ENCODE measurements around the gene SH3TC2. TPM values are rescaled to one million over a fixed set of nuclear protein-coding genes. Genes with fewer than 3 reads are reported as not detected.
A peak's percentile ranks its signal among the peaks of the same experiment; 100 is the strongest.

Gene SH3TC2
- total RNA-seq, 4 donors from 2014 or later: 0.29 to 3.5 (median 2.1) TPM

DNA sequence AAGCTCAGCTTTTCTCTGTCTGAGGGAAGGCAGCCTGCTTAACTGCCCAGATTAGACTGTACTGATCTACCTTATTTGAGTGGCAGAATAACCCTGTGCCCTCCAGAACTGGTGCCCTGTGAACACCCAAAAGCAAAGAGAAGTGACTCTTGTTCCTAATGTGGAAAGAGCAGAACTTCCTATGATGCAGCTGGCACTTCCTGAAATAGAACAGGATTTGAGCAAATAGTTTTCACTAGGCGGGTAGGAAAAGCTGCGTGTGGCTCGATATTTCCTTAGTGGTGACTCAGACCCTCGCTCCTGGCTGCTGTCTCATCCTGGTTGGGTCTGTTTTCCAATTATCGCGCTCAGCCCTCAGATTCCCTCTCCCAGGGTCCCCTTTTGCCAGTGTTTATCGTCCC, 89.9 kb downstream of the SH3TC2 start:
- no peak for TF ChIP-seq POLR2A (IDR thresholded peaks at IDR 0.05)
- TF ChIP-seq, protein P1, sequence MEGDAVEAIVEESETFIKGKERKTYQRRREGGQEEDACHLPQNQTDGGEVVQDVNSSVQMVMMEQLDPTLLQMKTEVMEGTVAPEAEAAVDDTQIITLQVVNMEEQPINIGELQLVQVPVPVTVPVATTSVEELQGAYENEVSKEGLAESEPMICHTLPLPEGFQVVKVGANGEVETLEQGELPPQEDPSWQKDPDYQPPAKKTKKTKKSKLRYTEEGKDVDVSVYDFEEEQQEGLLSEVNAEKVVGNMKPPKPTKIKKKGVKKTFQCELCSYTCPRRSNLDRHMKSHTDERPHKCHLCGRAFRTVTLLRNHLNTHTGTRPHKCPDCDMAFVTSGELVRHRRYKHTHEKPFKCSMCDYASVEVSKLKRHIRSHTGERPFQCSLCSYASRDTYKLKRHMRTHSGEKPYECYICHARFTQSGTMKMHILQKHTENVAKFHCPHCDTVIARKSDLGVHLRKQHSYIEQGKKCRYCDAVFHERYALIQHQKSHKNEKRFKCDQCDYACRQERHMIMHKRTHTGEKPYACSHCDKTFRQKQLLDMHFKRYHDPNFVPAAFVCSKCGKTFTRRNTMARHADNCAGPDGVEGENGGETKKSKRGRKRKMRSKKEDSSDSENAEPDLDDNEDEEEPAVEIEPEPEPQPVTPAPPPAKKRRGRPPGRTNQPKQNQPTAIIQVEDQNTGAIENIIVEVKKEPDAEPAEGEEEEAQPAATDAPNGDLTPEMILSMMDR (IDR thresholded peaks at IDR 0.05): no peak
- peak overlapping the region; percentile 52 to 70 for H3K27ac ChIP-seq
- intact Hi-C loops (cut with DNase I; ENCODE audit: low total_unique reads): no loop called here
- no peak overlapping the region for H3K4me3 ChIP-seq
- H3K9me3 ChIP-seq: no peaks in the 10 kb centered on the region
- H3K27me3 ChIP-seq: no peaks in the 10 kb centered on the region
- H3K36me3 ChIP-seq: no peaks in the 10 kb centered on the region
- DNase-seq: peak in 1 of 2 donors; percentile 50
- no peaks in the 10 kb centered on the region for H3K4me1 ChIP-seq

DNA sequence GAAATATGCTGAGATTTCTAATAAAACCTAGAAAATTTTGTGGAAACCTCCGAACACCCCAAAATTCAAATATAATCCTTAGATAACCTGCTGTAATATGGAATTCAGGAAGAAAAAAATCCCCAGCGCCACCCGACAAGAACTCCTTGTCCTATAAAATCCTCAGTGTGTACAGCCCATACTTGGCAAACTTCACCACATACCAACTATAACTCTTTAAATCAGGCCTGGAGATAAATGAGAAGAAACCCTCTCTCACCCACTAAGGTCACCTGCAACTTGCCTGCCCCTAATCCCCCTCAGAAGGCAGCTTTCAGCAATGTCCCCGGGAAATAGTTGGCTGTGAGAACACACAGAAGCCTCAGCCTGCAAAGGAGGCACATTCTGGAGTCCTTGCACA, 90.5 kb downstream of the SH3TC2 start:
- Histone ChIP-seq H3K36me3 (no peaks in the 10 kb centered on the region), H3K4me3 (no peak overlapping the region), H3K27ac (peak overlapping the region; percentile 52 to 70), H3K4me1 (no peaks in the 10 kb centered on the region), H3K9me3 (no peaks in the 10 kb centered on the region), H3K27me3 (no peaks in the 10 kb centered on the region)
- no peak for TF ChIP-seq POLR2A (IDR thresholded peaks at IDR 0.05)
- intact Hi-C loops (cut with DNase I; ENCODE audit: low total_unique reads): no loop called here
- DNase-seq: no peak

GRCh38 chr5:148970876-148971275, 92.0 kb downstream of the SH3TC2 start:
- Histone ChIP-seq H3K9me3 (no peaks in the 10 kb centered on the region), H3K36me3 (no peaks in the 10 kb centered on the region), H3K27me3 (no peaks in the 10 kb centered on the region), H3K4me3 (no peak overlapping the region), H3K4me1 (no peaks in the 10 kb centered on the region), H3K27ac (no peak overlapping the region)
- no peak for TF ChIP-seq POLR2A (IDR thresholded peaks at IDR 0.05)
- TF ChIP-seq, protein P1 (IDR thresholded peaks at IDR 0.05): no peak
- no peak for DNase-seq
- intact Hi-C loops (cut with DNase I; ENCODE audit: low total_unique reads): no loop called here

- intact Hi-C loops (cut with DNase I; ENCODE audit: low total_unique reads): no loop called here
- no peak for DNase-seq
- H3K4me3 ChIP-seq: no peak overlapping the region
- no peaks in the 10 kb centered on the region for H3K36me3 ChIP-seq
- H3K9me3 ChIP-seq: no peaks in the 10 kb centered on the region
- TF ChIP-seq, protein P1 (IDR thresholded peaks at IDR 0.05): no peak
- no peak for TF ChIP-seq POLR2A (IDR thresholded peaks at IDR 0.05)
- no peaks in the 10 kb centered on the region for H3K27me3 ChIP-seq
- peak overlapping the region in 1 of 2 donors; percentile 16 for H3K27ac ChIP-seq
- H3K4me1 ChIP-seq: no peaks in the 10 kb centered on the region
These were observed 92.6 kb downstream of the SH3TC2 start for GRCh38 chr5:148970228-148970627.

GRCh38 chr5:148969291-148969690, 93.6 kb downstream of the SH3TC2 start:
- Histone ChIP-seq H3K9me3 (no peaks in the 10 kb centered on the region), H3K4me1 (no peaks in the 10 kb centered on the region), H3K4me3 (no peak overlapping the region), H3K27ac (no peak overlapping the region), H3K36me3 (no peaks in the 10 kb centered on the region), H3K27me3 (no peaks in the 10 kb centered on the region)
- DNase-seq: no peak
- TF ChIP-seq POLR2A (IDR thresholded peaks at IDR 0.05): no peak
- TF ChIP-seq, protein P1 (IDR thresholded peaks at IDR 0.05): no peak
- intact Hi-C loops (cut with DNase I; ENCODE audit: low total_unique reads): no loop called here

GRCh38 chr5:148968311-148968710, 94.6 kb downstream of the SH3TC2 start:
- H3K4me1 ChIP-seq: no peaks in the 10 kb centered on the region

More at GRCh38 chr5:148968311-148968710, 94.6 kb downstream of the SH3TC2 start:
- H3K36me3 ChIP-seq: no peaks in the 10 kb centered on the region
- no peak overlapping the region for H3K27ac ChIP-seq
- no peak for DNase-seq
- intact Hi-C loops (cut with DNase I; ENCODE audit: low total_unique reads): no loop called here
- TF ChIP-seq, protein P1 (IDR thresholded peaks at IDR 0.05): no peak
- no peak for TF ChIP-seq POLR2A (IDR thresholded peaks at IDR 0.05)
- no peaks in the 10 kb centered on the region for H3K27me3 ChIP-seq
- H3K4me3 ChIP-seq: no peak overlapping the region
- H3K9me3 ChIP-seq: no peaks in the 10 kb centered on the region
